ENCODE data around the gene PDZRN3.

Gene PDZRN3

DNA sequence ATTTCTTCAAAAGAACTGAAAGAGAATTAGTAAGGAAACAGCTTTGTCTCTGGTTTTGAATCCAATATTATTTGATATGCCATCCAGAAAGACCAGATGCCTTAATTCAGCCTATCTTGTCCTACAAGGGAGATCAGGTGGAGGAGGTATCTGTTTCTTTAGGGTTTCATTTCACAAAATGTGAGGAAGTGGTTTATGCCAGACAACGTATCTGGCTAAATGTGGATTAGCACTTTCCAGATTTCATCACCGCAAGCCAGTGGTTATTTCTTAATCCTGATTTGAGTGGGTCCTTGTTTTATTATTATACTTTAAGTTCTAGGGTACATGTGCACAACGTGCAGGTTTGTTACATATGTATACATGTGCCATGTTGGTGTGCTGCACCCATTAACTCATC is 292.2 kb downstream of the PDZRN3 start:
- DNase-seq (ENCODE audit: low read depth, low spot score): no peak

Measured in astrocyte of the hippocampus (primary cell).